GM12891 (cell line): ENCODE data around the gene KATNBL1.
A peak's percentile ranks its signal among the peaks of the same experiment; 100 is the strongest.

Source experiments
- POLR2A ChIP-seq: IDR thresholded peaks from 2 replicates; pipeline ENCODE4 v1.6.1; 2011; ENCODE audit warnings: low read depth, low read length, control low read depth
- POLR2AphosphoS5 ChIP-seq: IDR thresholded peaks from 2 replicates; pipeline ENCODE4 v1.6.1; 2011; ENCODE audit warnings: low read depth, low read length, control low read depth
- SPI1 ChIP-seq: IDR thresholded peaks from 2 replicates; pipeline ENCODE4 v1.6.1; 2011; ENCODE audit warnings: low read depth, low read length, control low read depth
- TAF1 ChIP-seq: IDR thresholded peaks from 2 replicates; pipeline ENCODE4 v1.6.1; 2011; ENCODE audit warnings: low read depth, low read length, control low read depth

DNA sequence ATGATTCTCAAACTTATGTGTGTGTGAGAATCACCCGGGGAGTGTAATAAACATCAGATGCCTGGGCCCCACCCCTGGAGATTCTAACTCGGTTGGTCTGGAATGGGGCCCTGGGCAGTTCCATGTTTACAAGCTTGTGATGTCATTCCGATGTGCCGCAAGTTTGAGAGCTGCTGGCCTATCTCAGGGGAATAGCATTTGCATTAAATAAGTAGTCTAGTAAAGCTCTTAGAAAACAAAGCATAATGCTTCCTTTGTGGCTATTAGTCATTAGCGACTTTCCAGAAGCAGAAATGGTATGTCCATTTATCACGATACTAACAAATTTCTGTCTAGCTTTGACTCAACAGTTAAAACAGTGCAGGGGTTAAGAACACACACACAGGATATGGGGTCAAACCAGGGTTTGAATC is 87.1 kb downstream of the KATNBL1 start:
- TF ChIP-seq POLR2A (no peak), POLR2AphosphoS5 (no peak), TAF1 (no peak), SPI1 (0 out of 2 replicates have a peak, but pooled peaks have one; percentile 7)
